ENCODE data around the gene TRIML2.
"Not testable (repeated sequence)": the region's sequence is repeated elsewhere in the genome, so short reads cannot be mapped to it uniquely, and the experiment has no call there.

Gene TRIML2

GRCh38 chr4:188061083-188061482 is 48.3 kb downstream of the TRIML2 start:
- TF ChIP-seq, protein P1, sequence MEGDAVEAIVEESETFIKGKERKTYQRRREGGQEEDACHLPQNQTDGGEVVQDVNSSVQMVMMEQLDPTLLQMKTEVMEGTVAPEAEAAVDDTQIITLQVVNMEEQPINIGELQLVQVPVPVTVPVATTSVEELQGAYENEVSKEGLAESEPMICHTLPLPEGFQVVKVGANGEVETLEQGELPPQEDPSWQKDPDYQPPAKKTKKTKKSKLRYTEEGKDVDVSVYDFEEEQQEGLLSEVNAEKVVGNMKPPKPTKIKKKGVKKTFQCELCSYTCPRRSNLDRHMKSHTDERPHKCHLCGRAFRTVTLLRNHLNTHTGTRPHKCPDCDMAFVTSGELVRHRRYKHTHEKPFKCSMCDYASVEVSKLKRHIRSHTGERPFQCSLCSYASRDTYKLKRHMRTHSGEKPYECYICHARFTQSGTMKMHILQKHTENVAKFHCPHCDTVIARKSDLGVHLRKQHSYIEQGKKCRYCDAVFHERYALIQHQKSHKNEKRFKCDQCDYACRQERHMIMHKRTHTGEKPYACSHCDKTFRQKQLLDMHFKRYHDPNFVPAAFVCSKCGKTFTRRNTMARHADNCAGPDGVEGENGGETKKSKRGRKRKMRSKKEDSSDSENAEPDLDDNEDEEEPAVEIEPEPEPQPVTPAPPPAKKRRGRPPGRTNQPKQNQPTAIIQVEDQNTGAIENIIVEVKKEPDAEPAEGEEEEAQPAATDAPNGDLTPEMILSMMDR (conservative IDR thresholded peaks at IDR 0.05; ENCODE audit: low read depth, low read length), result no peak
- H3K4me3 ChIP-seq (ENCODE audit: low read depth, low read length), result no peak overlapping the region
- no peak for DNase-seq (ENCODE audit: low read depth)

DNA sequence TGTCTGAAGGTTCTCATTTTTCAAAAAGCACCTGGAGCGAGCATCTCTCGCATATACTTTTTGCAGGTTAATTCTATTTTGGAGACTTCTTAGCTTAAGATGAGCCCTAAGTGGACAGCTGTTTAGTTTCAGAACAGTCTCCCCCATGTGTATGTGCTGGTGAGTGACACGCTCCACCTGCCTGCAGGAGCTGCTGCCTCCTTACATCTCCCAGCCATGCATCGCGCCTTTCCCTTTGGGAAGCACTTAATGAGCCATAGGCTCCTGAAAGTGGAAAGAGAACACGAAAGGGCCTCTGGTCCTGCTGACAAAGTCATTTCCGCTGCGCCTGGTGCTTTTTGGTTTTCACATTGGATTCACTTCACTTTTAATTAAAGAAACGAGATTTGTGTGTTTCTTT is 56.1 kb downstream of the TRIML2 start:
- TF ChIP-seq, protein P1 (conservative IDR thresholded peaks at IDR 0.05; ENCODE audit: low read depth, low read length), result no peak
- no peak overlapping the region for H3K4me3 ChIP-seq (ENCODE audit: low read depth, low read length)
- DNase-seq (ENCODE audit: low read depth), result no peak

DNA sequence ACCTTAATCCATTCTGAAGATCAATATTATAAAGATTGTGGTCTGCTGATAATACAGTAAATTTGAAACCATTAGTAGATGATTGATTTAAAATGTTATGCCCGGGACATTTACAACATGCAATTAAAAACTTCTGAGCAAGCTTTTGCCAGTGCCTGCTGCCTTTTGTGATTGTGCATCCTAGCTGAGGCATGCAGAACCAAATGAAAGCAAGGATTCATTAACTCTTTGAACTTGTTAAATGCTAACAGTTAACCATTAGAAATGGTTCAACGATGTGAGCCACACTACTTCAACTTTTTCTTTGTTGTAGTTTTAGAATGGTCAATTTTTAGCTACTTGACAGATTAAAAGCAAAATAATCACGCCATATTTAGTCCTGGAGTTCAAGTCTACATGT is 62.7 kb downstream of the TRIML2 start:
- TF ChIP-seq, protein P1 (conservative IDR thresholded peaks at IDR 0.05; ENCODE audit: low read depth, low read length), result no peak
- no peak for DNase-seq (ENCODE audit: low read depth)
- H3K4me3 ChIP-seq (ENCODE audit: low read depth, low read length), result no peak overlapping the region

- not testable (repeated sequence) for H3K4me3 ChIP-seq (ENCODE audit: low read depth, low read length); DNase-seq (ENCODE audit: low read depth)
Observed at GRCh38 chr4:188045461-188045860, 63.9 kb downstream of the TRIML2 start.

DNA sequence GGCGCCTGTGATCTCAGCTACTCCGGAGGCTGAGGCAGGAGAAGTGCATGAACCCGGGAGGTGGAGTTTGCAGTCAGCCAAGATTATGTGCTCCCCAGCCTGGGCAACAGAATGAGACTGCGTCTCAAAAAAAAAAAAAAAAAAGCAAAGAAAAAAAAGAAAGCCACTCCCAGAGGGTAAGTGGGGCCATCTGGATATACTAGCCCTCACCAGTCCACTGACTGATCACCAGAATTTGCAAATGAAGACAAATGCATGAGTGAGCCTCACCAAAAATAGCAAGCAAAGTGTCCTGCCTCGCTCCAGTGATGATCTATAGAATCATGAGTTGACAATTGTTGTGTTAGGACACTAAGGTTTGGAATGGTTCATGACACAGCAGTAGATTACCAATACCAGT is 66.2 kb downstream of the TRIML2 start:
- DNase-seq (ENCODE audit: low read depth), result no peak
- H3K4me3 ChIP-seq (ENCODE audit: low read depth, low read length), result no peak overlapping the region
- TF ChIP-seq, protein P1 (conservative IDR thresholded peaks at IDR 0.05; ENCODE audit: low read depth, low read length), result no peak

DNA sequence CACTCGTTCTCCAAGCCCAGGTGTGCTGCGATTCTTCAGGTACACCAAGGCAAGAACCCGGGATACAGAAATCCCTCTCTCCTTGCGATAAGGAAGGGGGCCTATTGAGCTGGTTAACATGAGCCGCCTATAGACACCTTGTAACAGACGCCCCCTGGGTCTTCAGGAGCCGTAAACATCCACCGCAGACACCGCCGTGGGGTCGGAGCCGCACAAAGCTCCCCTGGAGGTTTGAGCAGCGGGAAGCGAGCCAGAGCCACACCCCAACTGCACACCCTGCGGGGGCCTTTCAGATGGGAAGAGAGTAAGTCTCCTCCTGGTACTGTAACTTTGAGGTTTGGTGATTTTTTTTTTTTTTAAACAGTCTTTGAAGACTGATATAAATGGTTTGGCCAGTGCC is 67.2 kb downstream of the TRIML2 start:
- TF ChIP-seq, protein P1 (conservative IDR thresholded peaks at IDR 0.05; ENCODE audit: low read depth, low read length), result no peak
- no peak for DNase-seq (ENCODE audit: low read depth)

DNA sequence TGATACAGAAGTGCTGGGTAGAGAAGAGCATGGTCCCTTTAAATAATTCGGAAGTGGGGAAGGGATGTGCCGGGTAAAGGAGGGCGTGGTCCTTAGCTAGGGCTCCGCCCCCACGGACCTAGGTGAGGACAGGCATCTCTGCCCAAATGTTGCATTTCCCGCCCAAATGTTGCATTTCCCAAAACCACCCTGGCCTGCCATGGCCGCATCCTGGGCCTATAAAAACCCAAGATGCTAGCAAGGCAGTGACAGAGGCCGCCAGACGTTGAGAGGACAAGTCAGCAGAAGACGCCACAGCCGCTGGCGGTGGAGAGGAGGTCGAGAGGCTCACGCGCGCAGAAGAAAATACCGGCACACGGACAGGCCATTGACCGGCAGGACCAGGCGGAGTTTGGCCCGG is 67.7 kb downstream of the TRIML2 start:
- H3K4me3 ChIP-seq (ENCODE audit: low read depth, low read length), result no peak overlapping the region
- no peak for DNase-seq (ENCODE audit: low read depth)
- TF ChIP-seq, protein P1 (conservative IDR thresholded peaks at IDR 0.05; ENCODE audit: low read depth, low read length), result no peak

More for the DNA sequence above, 67.2 kb downstream of the TRIML2 start:
- no peak overlapping the region for H3K4me3 ChIP-seq (ENCODE audit: low read depth, low read length)

All from choroid plexus epithelial cell (primary cell).